Nephron (organoid): ENCODE measurements around the gene PROB1.

Source experiments
- H3K27ac Mint-ChIP-seq, 3 experiments: 2 replicates each; pipeline ENCODE4 v1.8.0; 2020; ENCODE audit warnings: mixed read lengths in 3 of 3, mild to moderate bottlenecking in 2 of 3, moderate library complexity in 1 of 3
- H3K27me3 Mint-ChIP-seq: 2 replicates; pipeline ENCODE4 v1.8.0; 2021; ENCODE audit warnings: low read depth, mild to moderate bottlenecking, moderate library complexity, mixed read lengths
- H3K36me3 Mint-ChIP-seq: 2 replicates; pipeline ENCODE4 v1.8.0; 2020; ENCODE audit warnings: low read depth, mixed read lengths
- H3K4me1 Mint-ChIP-seq: 2 replicates; pipeline ENCODE4 v1.8.0; 2020; ENCODE audit warnings: mixed read lengths
- H3K4me3 Mint-ChIP-seq, 3 experiments: 2 replicates each; pipeline ENCODE4 v1.8.0; 2020; ENCODE audit warnings: mild to moderate bottlenecking in 3 of 3, mixed read lengths in 3 of 3, moderate library complexity in 2 of 3
- H3K9me3 Mint-ChIP-seq: 2 replicates; pipeline ENCODE4 v1.8.0; 2020; ENCODE audit warnings: mixed read lengths
- CTCF ChIP-seq, 3 experiments: fragments of 200-600 bp; sonication (generic); IDR thresholded peaks; one replicate each; pipeline ENCODE4 v1.5.0; 2021; ENCODE audit warnings: antibody characterized with exemption in 3 of 3; ENCODE audit not compliant: unreplicated experiment in 3 of 3

PROB1 gene

GRCh38 chr5:139403787-139404483 lies 9.0 kb upstream of the PROB1 start, which contains the start of gene SPATA24:
Gene SPATA24, minus strand, starts transcription at chr5:139404089. Its CDS starts 29 bp downstream, at chr5:139404060.
- TF ChIP-seq CTCF (IDR thresholded peaks at IDR 0.05; ENCODE audit: unreplicated experiment in 3 of 3): no peak
- H3K4me3 Mint-ChIP-seq: peak within 1 kb of the TSS; percentile 90 to 96 (median 90)
- peak within 1 kb of the TSS; percentile 98 to 100 (median 99) for H3K27ac Mint-ChIP-seq
- no peaks in the 10 kb centered on the region for H3K9me3 Mint-ChIP-seq
- peaks cover 26% of the 10 kb centered on the region for H3K4me1 Mint-ChIP-seq
- H3K27me3 Mint-ChIP-seq: no peaks in the 10 kb centered on the region
- peaks cover 6% of the 10 kb centered on the region for H3K36me3 Mint-ChIP-seq

- peak overlapping the region; percentile 98 to 100 (median 99) for H3K27ac Mint-ChIP-seq
- H3K9me3 Mint-ChIP-seq: no peaks in the 10 kb centered on the region
- no peaks in the 10 kb centered on the region for H3K27me3 Mint-ChIP-seq
- peak overlapping the region; percentile 90 to 96 (median 90) for H3K4me3 Mint-ChIP-seq
- TF ChIP-seq CTCF (IDR thresholded peaks at IDR 0.05; ENCODE audit: unreplicated experiment in 3 of 3): no peak
- H3K36me3 Mint-ChIP-seq: peaks cover 6% of the 10 kb centered on the region
- peaks cover 26% of the 10 kb centered on the region for H3K4me1 Mint-ChIP-seq
These were observed 8.5 kb upstream of the PROB1 start for GRCh38 chr5:139403418-139403786.

- Mint-ChIP-seq H3K27me3 (no peaks in the 10 kb centered on the region), H3K4me3 (peak overlapping the region; percentile 90 to 96 (median 90)), H3K4me1 (peaks cover 26% of the 10 kb centered on the region), H3K27ac (peak overlapping the region; percentile 98 to 100 (median 99)), H3K36me3 (peaks cover 10% of the 10 kb centered on the region), H3K9me3 (no peaks in the 10 kb centered on the region)
- no peak for TF ChIP-seq CTCF (IDR thresholded peaks at IDR 0.05; ENCODE audit: unreplicated experiment in 3 of 3)
These were observed 7.8 kb upstream of the PROB1 start for GRCh38 chr5:139402561-139403158.

- Mint-ChIP-seq H3K27me3 (no peaks in the 10 kb centered on the region), H3K27ac (peak overlapping the region in 1 of 3 experiments; percentile 57), H3K9me3 (no peaks in the 10 kb centered on the region), H3K36me3 (peaks cover 10% of the 10 kb centered on the region), H3K4me3 (peak overlapping the region in 2 of 3 experiments; percentile 50 to 54), H3K4me1 (peaks cover 31% of the 10 kb centered on the region)
- no peak for TF ChIP-seq CTCF (IDR thresholded peaks at IDR 0.05; ENCODE audit: unreplicated experiment in 3 of 3)
These were observed 6.6 kb upstream of the PROB1 start for GRCh38 chr5:139401546-139401945.

GRCh38 chr5:139399501-139400121 lies 4.7 kb upstream of the PROB1 start:
- no peaks in the 10 kb centered on the region for H3K9me3 Mint-ChIP-seq
- H3K36me3 Mint-ChIP-seq: peaks cover 10% of the 10 kb centered on the region
- no peak overlapping the region for H3K4me3 Mint-ChIP-seq
- H3K27me3 Mint-ChIP-seq: peaks cover 15% of the 10 kb centered on the region
- no peak for TF ChIP-seq CTCF (IDR thresholded peaks at IDR 0.05; ENCODE audit: unreplicated experiment in 3 of 3)
- H3K27ac Mint-ChIP-seq: no peak overlapping the region
- peaks cover 37% of the 10 kb centered on the region for H3K4me1 Mint-ChIP-seq
